ENCODE measurements around the gene LRCH1. TPM values are rescaled to one million over a fixed set of nuclear protein-coding genes. Genes with fewer than 3 reads are reported as not detected.

LRCH1 gene
- total RNA-seq, 2 experiments from 2014 or later, result 15.5 to 17.1 TPM

GRCh38 chr13:46521921-46522747, 30.8 kb upstream of the LRCH1 start:
- H3K27me3 Mint-ChIP-seq, result peaks cover 7% of the 10 kb centered on the region
- TF ChIP-seq CTCF (IDR thresholded peaks at IDR 0.05), result no peak
- ChIA-PET CTCF (interaction anchor here (1.3 kb wide), 1 partner anchor 30 kb away, joined by 3 read pairs; no protein-coding TSS in a partner anchor), POLR2A (no interaction called here)
- ATAC-seq (no peak), DNase-seq (no peak)
- H3K27ac Mint-ChIP-seq, result no peak overlapping the region
- intact Hi-C loops (cut with micrococcal nuclease), result no loop called here
- no peak overlapping the region for H3K4me3 Mint-ChIP-seq
- H3K4me1 Mint-ChIP-seq (ENCODE audit: low read depth), result no peaks in the 10 kb centered on the region
- no peaks in the 10 kb centered on the region for H3K9me3 Mint-ChIP-seq
- H3K36me3 Mint-ChIP-seq (ENCODE audit: low read depth), result no peaks in the 10 kb centered on the region

- intact Hi-C loops (cut with micrococcal nuclease), result no loop called here
- Mint-ChIP-seq H3K4me3 (no peak overlapping the region), H3K27ac (no peak overlapping the region), H3K4me1 (ENCODE audit: low read depth) (no peaks in the 10 kb centered on the region), H3K36me3 (ENCODE audit: low read depth) (no peaks in the 10 kb centered on the region), H3K9me3 (no peaks in the 10 kb centered on the region), H3K27me3 (peaks cover 7% of the 10 kb centered on the region)
- DNase-seq, result no peak
- POLR2A ChIA-PET, result no interaction called here
- CTCF ChIA-PET, result interaction anchor here (1.3 kb wide), 1 partner anchor 29 kb away, joined by 3 read pairs; no protein-coding TSS in a partner anchor
- no peak for ATAC-seq
- TF ChIP-seq CTCF (IDR thresholded peaks at IDR 0.05), result no peak
Observed at GRCh38 chr13:46522748-46523030, 30.3 kb upstream of the LRCH1 start.

GRCh38 chr13:46523972-46524752, 28.8 kb upstream of the LRCH1 start:
- no peak for TF ChIP-seq CTCF (IDR thresholded peaks at IDR 0.05)
- Mint-ChIP-seq H3K9me3 (no peaks in the 10 kb centered on the region), H3K27ac (no peak overlapping the region), H3K36me3 (ENCODE audit: low read depth) (no peaks in the 10 kb centered on the region), H3K27me3 (peaks cover 7% of the 10 kb centered on the region), H3K4me1 (ENCODE audit: low read depth) (no peaks in the 10 kb centered on the region), H3K4me3 (no peak overlapping the region)
- CTCF ChIA-PET, result no interaction called here
- ATAC-seq (no peak), DNase-seq (no peak)
- intact Hi-C loops (cut with micrococcal nuclease), result no loop called here
- POLR2A ChIA-PET, result no interaction called here

- ChIA-PET CTCF (interaction anchor here (1.5 kb wide), 1 partner anchor 25 kb away, joined by 9 read pairs; no protein-coding TSS in a partner anchor), POLR2A (no interaction called here)
- intact Hi-C loops (cut with micrococcal nuclease), result no loop called here
- TF ChIP-seq CTCF (IDR thresholded peaks at IDR 0.05), result no peak
- H3K27me3 Mint-ChIP-seq, result peaks cover 7% of the 10 kb centered on the region
- H3K27ac Mint-ChIP-seq, result no peak overlapping the region
- no peak overlapping the region for H3K4me3 Mint-ChIP-seq
- H3K4me1 Mint-ChIP-seq (ENCODE audit: low read depth), result peaks cover 17% of the 10 kb centered on the region
- ATAC-seq, result no peak
- DNase-seq, result no peak
- H3K9me3 Mint-ChIP-seq, result no peaks in the 10 kb centered on the region
- no peaks in the 10 kb centered on the region for H3K36me3 Mint-ChIP-seq (ENCODE audit: low read depth)
Observed at GRCh38 chr13:46526100-46526735, 26.8 kb upstream of the LRCH1 start.

GRCh38 chr13:46526740-46527139, 26.2 kb upstream of the LRCH1 start:
- DNase-seq (no peak), ATAC-seq (peak; percentile 26)
- Mint-ChIP-seq H3K9me3 (no peaks in the 10 kb centered on the region), H3K36me3 (ENCODE audit: low read depth) (no peaks in the 10 kb centered on the region), H3K27ac (no peak overlapping the region), H3K27me3 (peaks cover 7% of the 10 kb centered on the region), H3K4me1 (ENCODE audit: low read depth) (peaks cover 22% of the 10 kb centered on the region), H3K4me3 (no peak overlapping the region)
- ChIA-PET POLR2A (no interaction called here), CTCF (no interaction called here)
- intact Hi-C loops (cut with micrococcal nuclease), result no loop called here
- no peak for TF ChIP-seq CTCF (IDR thresholded peaks at IDR 0.05)

Measured in activated CD8-positive, alpha-beta T cell treated with anti-CD3 and anti-CD28 coated beads for 36 hours (primary cell).